GM21367 (cell line): Measurements from ENCODE around the gene PTGDS.

Source experiments
- ATAC-seq: cut with Tn5 transposase; IDR thresholded peaks from one replicate; pipeline ENCODE4 v1.9.1; 2021; ENCODE audit not compliant: unreplicated experiment

Gene PTGDS

DNA sequence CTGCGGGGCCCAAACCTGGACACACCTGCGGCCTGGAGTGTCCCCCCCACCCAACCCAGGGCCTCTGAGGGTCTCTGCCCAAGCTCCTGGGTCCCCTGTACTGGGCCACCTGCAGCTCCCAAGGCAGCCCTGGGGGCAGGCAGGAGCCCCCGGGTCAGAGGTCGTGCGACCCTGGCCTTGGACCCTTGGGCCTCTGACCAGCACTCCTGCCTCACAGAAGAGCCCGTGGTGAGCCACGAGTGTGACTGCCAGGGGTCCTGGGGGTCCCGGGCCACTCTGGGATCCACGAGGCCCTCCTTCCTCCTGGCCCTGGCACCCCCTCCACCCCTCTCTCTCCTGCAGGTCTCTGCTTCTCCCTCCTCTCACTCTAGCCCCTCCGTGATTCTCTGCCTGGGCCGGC lies 5.0 kb upstream of the PTGDS start:
- ATAC-seq: no peak

DNA sequence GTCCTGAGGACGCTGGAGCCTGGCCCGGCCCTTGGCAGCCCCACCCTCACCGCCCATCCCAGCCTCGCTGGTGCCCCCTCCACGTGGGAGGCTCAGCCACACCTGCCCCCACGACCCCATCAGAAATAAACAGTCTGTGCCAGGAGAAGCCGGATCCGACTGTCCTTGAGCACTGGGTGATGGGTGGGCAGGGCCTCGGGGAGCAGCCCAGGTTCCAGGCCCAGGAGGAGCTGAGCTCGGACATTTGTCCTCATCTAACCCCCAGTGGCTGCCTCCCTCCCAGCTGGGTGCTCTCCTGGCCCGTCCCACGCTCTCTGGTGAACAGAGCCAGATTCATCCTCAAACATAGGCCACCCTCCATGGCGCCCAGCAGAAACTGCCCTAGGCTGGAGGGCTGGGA lies 4.6 kb upstream of the PTGDS start:
- ATAC-seq: no peak

DNA sequence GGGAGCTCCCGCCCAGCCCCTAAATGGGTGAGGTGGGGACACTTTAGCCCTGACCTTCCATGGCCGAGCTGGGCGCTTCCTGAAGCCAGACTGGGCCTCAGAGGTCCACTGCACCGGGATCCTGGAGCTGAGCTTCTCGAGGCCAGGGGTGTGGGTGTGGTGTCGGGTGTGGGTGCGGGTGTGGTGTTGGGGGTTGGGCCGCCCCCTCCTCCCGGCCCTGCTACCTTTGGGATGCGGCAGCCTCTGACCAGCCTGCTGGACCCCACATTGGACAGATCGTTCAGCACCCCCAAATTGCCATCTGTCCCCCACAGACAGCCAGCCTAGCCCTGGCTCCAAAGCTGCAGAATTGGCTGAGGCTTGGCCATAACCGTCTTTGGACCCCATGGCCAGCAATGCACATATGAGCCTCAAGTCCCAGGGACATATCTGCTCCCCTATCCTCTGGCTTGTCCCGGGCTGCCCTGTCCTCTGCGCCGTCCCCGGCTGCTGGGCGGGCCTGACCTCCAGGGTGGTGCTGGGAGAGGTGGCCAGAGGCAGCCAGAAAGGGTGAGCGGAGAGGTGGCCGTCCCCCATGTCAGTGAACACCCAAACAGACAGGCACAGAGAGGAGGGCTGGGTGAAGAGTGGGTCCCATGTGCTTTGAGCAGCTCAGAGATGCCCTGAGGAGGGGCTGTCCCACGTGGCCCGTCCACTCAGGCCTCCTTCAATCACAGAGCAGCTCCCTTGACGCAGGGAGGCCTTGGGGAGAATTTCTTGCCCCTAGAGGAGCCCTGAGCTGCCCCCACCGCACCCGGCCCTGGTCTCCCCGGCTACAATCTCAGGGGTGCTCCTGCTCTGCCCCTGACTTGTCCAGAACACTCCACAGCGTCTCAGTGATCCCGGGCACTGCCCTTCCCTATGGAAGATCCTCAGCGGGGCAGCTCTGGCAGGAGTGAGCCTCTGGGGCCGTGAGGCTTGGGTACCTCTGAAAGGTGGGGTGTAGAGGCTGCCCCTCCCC lies 3.4 kb upstream of the PTGDS start:
- no peak for ATAC-seq

DNA sequence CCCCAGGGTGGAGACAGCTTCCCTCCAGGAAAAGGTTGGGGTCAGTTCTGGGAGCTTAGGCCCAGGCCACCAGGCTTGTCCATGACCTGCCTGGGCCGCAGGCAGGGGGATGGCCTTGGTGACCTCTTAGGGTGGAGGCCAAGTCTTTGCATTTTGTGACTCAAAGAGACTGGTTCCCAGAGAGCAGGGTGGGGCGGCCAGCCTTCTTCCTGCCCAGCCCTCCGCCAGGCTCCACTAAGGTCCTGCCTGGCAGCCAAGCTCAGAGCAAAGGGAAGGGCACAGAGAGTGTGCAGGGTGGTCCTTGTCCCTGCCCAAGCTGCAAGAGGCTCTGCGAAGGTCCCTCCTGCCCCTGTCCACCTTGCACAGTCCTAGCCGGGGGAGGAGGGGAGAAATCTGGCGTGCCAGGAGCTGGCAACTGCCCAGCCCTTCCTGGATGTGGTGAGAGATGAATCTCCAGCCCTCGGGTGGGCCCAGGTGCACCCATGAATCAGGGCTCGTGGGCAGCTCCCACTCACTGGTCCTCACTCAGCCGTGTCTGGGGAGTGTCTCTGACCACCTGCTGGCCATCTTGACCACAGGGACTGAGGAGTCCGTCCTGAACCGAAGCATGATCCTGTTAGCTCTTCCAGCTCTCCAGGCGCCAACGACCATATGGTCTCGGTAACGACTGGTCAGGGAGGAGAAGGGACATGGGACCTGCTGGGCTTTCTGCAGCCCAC lies 2.3 kb upstream of the PTGDS start:
- no peak for ATAC-seq

DNA sequence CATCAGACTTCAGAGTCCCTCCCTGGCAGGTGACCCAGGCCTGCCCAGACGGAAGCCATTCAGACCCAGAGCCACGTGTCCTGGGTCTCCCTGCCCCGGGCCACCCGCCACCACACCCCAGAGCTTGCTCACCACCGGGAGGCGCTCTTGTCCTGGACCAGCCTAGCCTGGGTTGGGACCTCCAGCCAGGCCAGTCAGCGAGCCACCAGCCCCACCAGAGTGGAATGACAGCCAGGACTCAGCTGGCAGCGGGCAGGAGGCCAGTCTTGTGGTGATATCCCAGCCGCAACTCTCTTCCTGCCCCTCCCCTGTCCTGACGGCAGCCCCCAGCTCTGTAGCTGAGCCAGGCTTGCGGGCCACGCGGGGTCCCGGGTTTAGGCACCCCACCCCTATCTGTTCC lies 1.7 kb upstream of the PTGDS start:
- ATAC-seq: no peak

DNA sequence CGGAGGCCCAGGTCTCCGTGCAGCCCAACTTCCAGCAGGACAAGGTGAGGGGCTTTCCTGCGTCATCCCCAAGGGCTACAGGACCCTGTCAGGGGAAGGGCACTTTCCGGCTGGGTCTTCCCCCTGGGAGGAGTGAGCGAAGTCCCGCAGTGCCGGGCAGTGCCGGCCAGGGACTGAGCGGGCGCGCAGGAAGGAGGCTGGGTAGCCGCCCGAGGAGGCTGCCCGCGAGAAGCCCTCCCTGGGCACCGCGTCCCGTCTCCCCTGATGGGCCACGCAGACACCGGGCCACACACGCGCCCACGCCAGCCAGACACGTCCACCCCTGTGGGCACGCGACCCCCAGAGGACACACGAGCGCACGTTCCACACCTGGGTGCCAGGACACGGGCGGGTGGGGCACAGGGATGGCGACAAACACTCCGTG lies 357 bp downstream of the PTGDS start:
- no peak for ATAC-seq

DNA sequence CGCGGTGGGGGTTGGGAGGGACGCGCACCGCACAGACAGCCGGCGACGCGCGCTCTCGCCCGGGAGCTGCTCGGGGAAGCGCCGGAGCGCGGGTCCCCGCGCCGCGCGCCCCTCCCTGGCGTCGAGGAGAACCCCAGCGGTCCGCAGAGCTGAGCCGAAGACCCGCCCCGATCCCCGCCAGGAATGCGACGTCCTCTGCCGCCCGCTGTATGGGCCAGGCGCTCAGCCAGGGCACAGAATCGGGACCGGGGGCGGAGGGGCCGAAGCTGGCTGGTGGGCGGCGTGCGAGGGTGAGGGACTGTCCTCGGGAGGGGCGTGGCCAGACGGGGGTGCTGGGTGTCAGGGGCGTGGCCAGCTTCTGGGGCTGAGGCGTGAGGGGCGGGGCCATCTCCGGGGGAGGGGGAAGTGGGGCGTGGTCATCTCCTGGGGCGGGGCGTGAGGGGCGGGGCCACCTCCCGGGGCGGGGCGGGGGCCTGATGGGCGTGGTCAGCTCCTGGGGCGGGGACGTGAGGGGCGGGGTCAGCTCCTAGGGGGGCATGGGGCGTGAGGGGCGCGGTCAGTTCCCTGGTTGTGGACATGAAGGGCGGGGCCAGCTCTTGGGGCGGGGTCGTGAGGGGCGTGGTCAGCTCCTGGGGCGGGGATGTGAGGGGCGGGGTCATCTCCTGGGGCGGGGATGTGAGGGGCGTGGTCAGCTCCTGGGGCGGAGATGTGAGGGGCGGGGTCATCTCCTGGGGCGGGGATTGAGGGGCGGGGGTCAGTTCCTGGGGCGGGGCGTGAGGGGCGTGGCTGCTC lies 965 bp downstream of the PTGDS start:
- ATAC-seq: no peak

DNA sequence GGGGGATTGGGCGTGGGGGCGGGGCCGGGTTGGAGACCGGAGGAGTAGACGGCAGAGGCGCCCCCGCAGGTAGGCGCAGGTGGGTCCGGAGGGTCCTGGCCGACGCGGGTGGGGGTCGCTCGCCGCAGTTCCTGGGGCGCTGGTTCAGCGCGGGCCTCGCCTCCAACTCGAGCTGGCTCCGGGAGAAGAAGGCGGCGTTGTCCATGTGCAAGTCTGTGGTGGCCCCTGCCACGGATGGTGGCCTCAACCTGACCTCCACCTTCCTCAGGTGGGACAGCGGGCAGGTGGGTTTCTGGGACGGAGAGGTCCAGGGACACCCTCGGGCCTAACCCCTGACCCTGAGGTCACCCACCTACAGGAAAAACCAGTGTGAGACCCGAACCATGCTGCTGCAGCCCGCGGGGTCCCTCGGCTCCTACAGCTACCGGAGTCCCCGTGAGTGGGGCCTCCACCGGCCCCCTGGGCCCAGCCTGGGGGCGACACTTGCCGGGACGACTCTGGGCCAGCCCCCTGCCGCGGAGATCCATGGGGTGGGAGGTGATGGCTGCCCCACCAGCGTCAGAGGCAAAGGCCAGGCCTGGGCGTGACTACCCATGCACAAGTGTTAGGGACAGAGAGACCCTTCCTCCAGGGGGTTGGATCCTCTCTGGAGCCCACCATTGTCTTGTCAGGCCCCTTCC lies 1.7 kb downstream of the PTGDS start:
- no peak for ATAC-seq

DNA sequence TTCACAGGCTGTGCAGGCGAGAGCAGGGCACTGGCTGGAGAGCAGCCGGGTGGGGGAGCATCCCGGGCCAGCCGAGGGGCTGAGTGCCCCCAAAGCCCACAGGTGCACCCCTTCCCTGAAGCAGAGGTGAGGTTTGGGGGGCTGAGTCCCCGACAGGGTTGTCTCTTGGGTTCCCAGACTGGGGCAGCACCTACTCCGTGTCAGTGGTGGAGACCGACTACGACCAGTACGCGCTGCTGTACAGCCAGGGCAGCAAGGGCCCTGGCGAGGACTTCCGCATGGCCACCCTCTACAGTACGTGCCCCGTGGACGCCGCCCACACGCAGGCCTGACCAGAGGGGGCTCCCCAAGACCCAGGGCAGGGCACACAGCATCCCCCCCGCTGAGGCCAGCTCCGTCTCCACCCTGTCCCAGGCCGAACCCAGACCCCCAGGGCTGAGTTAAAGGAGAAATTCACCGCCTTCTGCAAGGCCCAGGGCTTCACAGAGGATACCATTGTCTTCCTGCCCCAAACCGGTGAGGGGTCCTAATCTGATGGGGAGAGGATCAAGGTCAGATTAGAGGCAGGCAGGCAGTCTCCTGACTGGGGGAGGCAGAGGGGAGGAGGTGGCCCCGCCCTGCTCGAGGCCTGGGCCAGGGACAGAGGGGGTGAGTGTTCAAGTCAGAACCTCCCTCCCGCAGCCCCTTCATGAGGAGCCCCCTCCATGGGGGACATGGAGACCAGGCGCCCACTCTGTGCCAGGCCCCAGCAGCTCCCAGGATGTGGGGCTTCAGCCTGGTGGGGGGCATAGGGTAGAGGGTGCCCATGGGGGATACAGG lies 2.7 kb downstream of the PTGDS start:
- ATAC-seq: no peak

DNA sequence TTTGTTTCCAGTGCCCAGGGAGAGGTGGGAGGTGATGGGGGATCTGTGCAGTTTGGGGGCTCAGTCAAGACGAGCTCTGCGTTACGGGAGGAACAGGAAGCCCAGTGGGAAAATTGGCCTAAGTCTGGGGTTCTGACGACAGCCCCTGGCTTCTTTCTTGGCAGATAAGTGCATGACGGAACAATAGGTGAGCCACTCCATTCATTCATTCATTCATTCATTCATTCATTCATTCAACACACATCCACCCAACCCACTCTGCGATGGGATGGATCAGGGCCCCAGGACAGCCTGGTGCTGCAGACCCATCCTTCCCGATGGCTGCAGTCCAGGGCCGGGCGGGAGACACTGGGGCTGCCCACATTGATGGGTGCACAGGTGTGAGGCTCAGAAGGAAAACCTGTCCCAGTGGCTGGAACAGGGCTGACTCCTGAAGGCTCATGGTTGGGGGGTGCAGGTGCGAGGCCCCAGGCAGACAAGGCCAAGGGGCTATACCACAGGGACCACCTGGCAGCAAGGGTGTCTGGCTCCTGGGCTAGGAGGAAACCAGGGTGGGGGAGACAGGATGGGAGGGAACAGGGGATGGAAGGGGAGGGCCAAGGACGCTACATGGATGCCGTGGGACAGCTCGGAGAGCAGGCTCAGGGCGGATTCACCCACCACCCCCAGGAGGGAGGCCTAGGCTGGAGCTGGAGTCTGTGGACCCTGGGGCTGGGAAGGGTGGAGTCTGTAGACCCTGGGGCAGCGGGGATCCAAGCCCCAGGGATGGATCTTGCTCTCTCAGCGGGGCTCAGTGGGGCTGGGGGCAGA lies 3.6 kb downstream of the PTGDS start:
- ATAC-seq: no peak

DNA sequence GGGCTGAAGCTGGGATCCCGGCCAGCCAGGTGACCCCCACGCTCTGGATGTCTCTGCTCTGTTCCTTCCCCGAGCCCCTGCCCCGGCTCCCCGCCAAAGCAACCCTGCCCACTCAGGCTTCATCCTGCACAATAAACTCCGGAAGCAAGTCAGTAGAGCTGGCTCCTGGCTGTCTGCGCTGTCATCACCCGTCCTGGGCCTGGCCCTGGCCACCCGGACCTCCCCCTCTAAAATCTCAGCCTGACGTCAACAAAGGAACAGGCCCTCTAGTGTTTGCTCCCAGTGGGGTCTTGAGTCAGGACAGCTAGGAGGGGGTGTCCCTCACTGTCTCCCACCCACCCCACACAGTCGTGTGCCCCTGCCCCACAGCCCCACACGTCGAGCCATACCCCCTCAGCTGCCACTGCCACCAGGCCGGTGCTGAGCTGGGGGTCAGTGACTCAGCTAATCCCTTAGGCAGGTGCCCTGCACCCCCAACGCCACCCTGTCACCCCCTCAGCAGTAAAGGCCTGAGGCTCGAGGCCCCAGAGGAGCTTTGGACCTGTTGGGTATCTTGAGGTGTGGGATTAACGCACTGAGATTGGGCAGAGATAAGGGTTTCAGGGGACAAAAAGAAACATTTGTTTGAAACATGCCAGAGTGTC lies 4.4 kb downstream of the PTGDS start:
- no peak for ATAC-seq

DNA sequence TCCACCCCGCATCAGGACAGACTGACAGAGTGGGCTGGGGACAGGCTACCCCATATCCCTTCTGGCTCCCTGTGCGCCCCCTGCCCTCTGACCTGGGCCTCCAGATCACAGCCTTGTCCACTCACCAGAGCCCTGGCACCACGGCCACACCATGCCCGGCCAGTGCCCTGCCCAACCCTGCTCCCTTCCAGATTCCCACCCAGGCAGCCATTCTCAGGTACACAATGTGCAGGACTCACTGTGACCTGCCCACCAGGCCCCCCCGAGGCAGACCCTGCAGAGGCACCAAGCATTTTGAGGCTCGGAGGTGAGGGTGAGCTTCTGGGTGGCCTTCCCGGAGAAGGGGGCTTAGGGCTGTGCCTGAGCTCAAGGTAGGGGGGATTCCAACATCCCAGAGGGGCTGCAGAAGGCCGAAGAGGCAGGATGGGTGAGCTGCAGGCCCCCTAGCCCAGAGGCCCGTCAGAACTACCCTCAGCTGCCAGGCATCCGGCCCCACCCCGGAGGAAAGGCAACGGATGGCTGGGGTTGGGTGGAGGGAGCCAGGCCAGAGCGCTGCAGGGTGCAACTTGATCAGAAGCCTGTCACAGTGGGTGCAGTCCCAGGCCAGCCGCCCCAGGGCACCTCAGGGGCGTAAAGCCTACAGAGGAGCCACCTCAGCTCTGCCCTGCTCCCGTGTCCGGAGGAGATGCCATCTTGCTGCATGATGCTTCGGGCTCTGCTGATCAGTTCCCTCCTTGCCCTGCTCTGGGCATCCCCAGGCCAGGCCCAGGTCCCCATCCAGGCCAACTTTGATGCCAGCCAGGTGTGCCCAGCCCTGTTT lies 5.1 kb downstream of the PTGDS start, which contains the start of gene LCNL1:
Gene LCNL1 (plus strand): TSS at position 762 of the 820 bp plus-strand sequence. CDS start 594 bp downstream, outside the sequence.
- no peak for ATAC-seq

DNA sequence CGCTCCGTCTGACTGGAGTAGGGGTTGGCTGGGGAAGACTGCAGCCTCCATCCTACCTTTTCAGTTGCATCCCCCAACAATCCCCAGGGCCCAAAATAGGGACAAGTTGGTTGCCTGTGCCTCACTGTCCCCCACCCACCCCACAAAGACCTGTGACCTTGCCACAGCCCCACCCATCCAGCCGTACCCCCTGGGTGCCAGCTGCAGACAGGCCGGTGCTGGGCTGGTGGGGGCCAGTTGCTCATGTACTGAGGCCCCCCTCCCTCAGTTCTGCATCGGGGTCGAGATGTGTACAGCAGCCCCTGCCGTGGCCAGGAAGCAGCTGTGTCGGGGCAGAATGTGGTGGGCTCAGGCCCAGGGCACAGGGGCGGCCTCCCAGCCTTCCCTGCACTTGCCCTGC lies 5.9 kb downstream of the PTGDS start:
- no peak for ATAC-seq

DNA sequence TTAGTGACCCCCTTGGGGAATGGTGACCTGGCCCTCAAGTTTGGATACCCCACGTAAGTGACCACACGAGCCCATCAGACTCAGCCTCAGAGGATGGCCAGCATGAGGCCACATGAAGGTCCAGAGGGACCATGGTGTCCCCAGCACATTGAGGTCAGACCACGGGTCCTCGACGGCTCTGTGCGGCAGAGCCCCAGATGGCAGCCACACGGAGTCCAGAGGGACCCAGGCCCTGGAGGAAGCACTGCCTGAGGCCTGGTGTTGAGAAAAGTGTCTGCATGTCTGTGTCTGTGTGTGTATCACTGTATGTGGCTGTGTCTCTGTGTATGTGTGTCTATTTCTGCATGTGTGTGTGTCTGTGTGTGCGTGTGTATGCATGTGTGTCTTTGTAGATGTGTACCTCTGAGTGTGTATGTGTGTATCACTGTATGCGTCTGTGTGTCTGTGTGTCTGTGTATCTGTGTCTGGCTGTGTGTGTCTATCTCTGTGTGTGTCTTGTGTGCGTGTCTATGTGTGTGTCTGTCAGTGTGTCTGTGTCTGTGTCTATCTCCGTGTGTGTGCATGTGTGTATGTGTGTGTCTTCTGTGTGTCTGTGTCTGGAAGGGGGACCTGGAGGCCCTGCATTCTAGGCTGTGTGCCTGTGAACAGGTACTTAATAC lies 6.5 kb downstream of the PTGDS start:
- ATAC-seq: no peak

DNA sequence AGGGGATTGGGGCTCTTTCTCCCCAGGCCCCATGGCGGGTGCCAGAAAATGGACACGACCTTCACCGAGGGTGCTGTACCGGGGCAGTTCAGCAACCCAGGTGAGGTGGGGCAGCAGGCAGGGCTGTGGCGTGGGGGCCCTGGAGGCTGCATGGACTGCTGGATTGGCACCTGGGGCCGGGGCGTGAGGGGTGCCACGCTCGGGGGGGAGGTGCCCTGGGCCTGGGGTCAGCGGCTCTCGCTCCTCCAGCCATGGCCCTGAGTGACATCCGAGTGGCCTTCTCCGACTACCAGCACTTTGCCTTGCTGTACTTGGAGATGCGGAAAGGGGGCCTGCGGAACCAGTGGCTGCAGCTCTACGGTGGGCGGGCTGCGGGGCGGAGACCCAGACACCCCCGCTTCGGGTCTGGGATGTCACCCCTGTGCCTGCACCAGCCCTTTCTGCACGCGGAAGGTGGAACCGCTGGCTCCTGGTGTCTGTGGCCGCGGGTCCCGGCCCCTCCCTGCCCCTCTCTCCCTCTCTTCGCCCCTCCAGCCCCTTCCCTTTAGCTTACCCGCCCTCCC lies 7.2 kb downstream of the PTGDS start:
- no peak for ATAC-seq

DNA sequence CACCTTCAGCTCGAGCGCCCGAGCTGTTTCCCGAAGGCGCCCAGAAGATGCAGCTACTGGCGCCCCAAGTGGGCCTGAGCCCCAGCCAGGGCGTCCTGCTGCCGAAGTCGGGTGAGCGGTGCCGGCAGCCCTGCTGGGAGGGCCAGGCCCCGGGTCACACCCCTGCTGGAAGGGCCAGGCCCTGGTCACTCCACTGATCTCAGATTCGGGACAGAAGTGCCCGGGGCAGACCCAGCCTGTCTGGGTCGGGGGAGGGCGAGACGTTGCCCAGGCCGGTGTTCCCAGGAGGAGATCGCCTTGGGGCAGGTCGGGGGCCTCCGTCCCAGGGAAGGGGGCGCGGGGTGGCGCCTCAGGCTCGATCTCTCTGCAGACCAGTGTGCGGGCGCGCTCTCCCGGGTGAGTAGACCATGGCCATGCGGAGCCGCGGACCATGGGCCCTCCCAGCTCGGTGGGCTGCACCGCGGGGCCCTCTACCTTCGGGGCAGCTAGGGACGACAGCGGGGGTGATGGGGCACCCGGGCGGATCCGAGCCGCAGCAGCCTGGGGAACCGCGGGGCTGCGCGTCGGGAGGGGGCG lies 7.8 kb downstream of the PTGDS start:
- ATAC-seq: no peak
